ENCODE data around the gene PPP1R3C.

Gene PPP1R3C

DNA sequence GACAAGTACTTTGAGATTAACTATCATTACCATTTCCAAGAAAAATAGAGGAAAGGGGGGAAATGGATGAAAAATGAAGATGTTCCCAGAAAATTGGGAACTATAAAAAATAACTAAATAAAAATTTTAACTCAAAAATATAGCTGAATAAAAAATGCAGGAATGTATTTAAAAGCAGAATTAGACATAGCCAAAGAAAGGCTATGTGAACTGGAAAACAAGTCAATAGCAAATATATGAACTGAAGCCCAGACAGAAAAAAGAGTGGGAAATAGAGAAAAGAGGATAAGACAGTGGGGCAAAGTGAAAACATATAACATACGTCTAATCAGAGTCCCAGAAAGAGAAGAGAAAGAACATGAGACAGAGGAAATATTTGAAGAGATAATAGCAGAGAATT, 10.3 kb downstream of the PPP1R3C start:
- TF ChIP-seq, protein P1, sequence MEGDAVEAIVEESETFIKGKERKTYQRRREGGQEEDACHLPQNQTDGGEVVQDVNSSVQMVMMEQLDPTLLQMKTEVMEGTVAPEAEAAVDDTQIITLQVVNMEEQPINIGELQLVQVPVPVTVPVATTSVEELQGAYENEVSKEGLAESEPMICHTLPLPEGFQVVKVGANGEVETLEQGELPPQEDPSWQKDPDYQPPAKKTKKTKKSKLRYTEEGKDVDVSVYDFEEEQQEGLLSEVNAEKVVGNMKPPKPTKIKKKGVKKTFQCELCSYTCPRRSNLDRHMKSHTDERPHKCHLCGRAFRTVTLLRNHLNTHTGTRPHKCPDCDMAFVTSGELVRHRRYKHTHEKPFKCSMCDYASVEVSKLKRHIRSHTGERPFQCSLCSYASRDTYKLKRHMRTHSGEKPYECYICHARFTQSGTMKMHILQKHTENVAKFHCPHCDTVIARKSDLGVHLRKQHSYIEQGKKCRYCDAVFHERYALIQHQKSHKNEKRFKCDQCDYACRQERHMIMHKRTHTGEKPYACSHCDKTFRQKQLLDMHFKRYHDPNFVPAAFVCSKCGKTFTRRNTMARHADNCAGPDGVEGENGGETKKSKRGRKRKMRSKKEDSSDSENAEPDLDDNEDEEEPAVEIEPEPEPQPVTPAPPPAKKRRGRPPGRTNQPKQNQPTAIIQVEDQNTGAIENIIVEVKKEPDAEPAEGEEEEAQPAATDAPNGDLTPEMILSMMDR (IDR thresholded peaks at IDR 0.05; ENCODE audit: borderline replicate concordance, control extremely low read depth, extremely low read depth, insufficient read depth, missing control alignments) = no peak
- in situ Hi-C loops (cut with MboI; ENCODE audit: low sequenced_read_pairs, unreplicated experiment) = no loop called here
- DNase-seq (ENCODE audit: low spot score) = no peak

DNA sequence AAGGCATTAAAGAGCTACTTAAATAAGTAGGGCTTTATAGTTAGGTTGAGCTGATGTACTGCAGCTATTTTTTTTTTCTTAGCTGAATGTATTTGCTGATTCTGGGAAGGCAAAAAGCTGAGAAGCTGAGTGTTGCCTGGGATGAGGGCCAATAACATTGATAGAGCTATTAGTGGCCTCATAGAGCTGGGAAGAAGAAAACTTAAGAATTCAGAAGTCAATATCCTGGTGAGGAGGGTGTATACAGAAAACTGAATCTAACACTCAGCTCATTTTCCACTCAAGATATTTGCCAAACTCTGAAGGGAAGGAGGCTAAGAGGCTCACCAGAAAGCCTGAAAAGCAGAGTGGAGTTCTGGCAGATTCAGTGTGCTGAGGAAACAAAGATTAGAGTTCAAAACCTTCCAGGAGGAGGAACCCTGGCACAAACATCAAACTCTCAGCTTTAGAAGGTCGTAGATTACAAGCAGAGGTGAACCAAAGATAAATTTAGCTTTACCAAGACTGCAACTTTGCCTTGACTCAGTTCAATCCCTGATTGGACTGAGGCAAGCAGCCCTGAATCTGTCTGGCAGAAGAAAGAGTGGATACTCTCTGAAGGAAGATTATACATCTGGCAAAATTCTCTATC, 11.3 kb downstream of the PPP1R3C start:
- DNase-seq (ENCODE audit: low spot score) = no peak
- in situ Hi-C loops (cut with MboI; ENCODE audit: low sequenced_read_pairs, unreplicated experiment) = no loop called here
- TF ChIP-seq, protein P1 (IDR thresholded peaks at IDR 0.05; ENCODE audit: borderline replicate concordance, control extremely low read depth, extremely low read depth, insufficient read depth, missing control alignments) = no peak

DNA sequence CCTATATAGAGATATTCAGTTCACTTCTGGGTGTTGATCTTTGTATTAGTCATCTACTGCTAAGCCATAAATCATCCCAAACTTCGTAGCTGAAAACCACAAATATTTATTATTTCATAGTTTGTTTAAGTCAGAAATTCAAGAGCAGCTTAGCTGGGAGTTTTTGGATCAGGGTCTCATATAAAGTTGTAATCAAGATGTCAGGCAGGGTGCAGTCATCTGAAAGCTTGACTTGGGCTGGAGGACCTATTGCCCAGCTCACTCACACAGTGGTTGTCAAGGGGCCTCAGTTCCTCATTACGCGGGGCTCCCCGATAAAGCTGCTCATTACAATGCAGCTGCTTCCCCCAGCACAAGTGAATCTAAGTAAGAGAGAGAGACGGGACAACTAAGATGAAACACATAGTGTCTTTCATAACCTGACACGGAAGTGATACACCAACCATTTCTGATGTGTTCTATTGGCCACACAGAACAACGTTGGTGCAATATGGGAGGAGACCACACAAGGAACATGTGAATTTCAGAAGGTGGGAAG, 15.7 kb downstream of the PPP1R3C start:
- DNase-seq (ENCODE audit: low spot score) = no peak
- in situ Hi-C loops (cut with MboI; ENCODE audit: low sequenced_read_pairs, unreplicated experiment) = no loop called here

DNA sequence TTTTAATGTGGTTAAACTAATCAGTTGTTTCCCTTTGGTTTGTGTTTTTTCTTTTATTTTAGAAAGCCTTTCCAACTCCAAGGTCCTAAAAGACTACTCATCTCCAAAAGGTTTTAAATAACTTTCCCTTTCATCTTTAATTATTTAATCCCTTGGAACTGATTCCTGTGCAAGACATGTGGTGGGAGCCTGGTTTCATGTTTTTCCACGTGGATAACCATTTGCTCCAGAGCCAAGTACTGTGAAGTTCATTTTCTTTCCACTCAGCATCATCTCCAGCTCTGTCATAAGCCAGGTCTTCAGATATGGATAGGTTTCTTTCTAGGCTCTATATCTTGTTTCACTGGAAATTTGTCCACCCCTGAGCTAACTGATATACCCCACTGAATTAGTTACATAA, 16.7 kb downstream of the PPP1R3C start:
- DNase-seq (ENCODE audit: low spot score) = no peak
- TF ChIP-seq, protein P1 (IDR thresholded peaks at IDR 0.05; ENCODE audit: borderline replicate concordance, control extremely low read depth, extremely low read depth, insufficient read depth, missing control alignments) = no peak
- in situ Hi-C loops (cut with MboI; ENCODE audit: low sequenced_read_pairs, unreplicated experiment) = no loop called here

More for the DNA sequence above, 15.7 kb downstream of the PPP1R3C start:
- TF ChIP-seq, protein P1 (IDR thresholded peaks at IDR 0.05; ENCODE audit: borderline replicate concordance, control extremely low read depth, extremely low read depth, insufficient read depth, missing control alignments) = no peak

DNA sequence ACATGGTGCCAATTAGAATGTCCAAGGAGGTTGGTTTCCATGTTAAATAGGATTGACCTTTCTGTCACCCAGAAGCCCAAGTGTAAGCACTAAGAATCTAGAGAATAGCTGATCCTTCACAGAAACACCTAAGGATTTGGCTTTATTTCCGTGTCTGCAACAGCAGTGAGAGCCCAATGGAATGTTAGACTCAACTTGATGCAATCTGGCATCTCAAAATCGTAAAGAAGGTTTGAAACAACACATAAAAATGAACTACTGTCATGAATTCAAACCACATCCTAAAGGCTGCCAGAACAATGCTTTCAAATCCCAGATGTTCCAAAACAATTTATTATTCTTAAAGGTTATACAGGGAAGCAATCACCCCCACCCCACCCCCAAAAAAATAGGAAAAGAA, 18.6 kb downstream of the PPP1R3C start:
- in situ Hi-C loops (cut with MboI; ENCODE audit: low sequenced_read_pairs, unreplicated experiment) = no loop called here
- no peak for DNase-seq (ENCODE audit: low spot score)

DNA sequence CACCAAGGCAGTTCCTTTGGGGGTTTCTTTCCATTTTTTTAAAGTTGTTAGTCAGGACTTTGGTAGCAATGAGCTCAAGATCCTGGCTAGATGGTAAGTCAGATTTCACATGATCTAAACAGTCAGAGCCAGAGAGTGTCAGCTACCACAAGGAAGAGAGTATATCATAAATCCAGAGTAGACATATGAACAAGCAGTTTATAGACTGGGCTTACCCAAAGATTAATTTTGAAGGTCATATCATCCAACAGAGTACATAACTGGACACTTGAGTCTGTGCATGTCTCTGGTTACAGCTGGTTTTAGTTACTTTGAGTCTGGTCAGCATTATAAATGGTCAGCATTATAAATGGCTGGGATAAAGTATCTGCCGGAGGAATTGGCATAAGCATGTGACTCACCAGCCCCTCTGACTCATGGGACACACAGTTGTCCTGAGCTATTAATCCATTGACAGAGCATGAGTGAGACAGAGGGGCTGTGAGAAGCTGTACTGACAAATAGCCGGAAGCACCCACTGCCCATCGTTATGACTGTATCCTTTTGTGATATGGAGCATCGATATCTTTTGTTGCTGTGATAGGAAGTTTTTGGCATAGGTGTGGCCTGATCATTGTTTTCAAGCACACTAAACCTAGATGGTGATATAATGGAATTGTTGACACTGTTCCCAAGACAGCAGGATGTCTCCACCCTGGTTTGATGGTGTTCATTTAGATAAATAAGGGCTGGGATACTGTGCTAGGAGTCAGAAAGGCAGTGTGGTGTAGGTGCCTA, 19.3 kb downstream of the PPP1R3C start:
- TF ChIP-seq, protein P1 (IDR thresholded peaks at IDR 0.05; ENCODE audit: borderline replicate concordance, control extremely low read depth, extremely low read depth, insufficient read depth, missing control alignments) = no peak
- in situ Hi-C loops (cut with MboI; ENCODE audit: low sequenced_read_pairs, unreplicated experiment) = no loop called here
- DNase-seq (ENCODE audit: low spot score) = no peak

More for the DNA sequence above, 18.6 kb downstream of the PPP1R3C start:
- TF ChIP-seq, protein P1 (IDR thresholded peaks at IDR 0.05; ENCODE audit: borderline replicate concordance, control extremely low read depth, extremely low read depth, insufficient read depth, missing control alignments) = no peak

All from GM13976 (cell line).